H9 (cell line): ENCODE measurements around the gene ALDH9A1. TPM values are rescaled to one million over a fixed set of nuclear protein-coding genes. Genes with fewer than 3 reads are reported as not detected.

ENCODE experiments used
- DNase-seq: peaks from one replicate; pipeline ENCODE4 v3.0.0-alpha.2; 2017
- H2AFZ ChIP-seq: one replicate; pipeline ENCODE4 v1.6.1; 2013; ENCODE audit warnings: mild to moderate bottlenecking, low read length, control low read depth, moderate library complexity
- H2AK5ac ChIP-seq: 2 replicates; pipeline ENCODE4 v1.6.1; 2013; ENCODE audit warnings: low read length, control low read depth, mixed read lengths; ENCODE audit not compliant: insufficient read length
- H2BK120ac ChIP-seq: one replicate; pipeline ENCODE4 v1.6.1; 2013; ENCODE audit warnings: low read depth, mild to moderate bottlenecking, low read length, control low read depth, inconsistent platforms; ENCODE audit not compliant: poor library complexity, severe bottlenecking
- H2BK12ac ChIP-seq: 2 replicates; pipeline ENCODE4 v1.6.1; 2013; ENCODE audit warnings: low read length, control low read depth, mixed read lengths, low read depth; ENCODE audit not compliant: insufficient read length
- H2BK15ac ChIP-seq: 2 replicates; pipeline ENCODE4 v1.6.1; 2013; ENCODE audit warnings: low read depth, low read length, control low read depth
- H2BK20ac ChIP-seq: one replicate; pipeline ENCODE4 v1.6.1; 2013; ENCODE audit warnings: low read depth, mild to moderate bottlenecking, low read length, control low read depth, inconsistent platforms; ENCODE audit not compliant: poor library complexity, severe bottlenecking
- H2BK5ac ChIP-seq: 2 replicates; pipeline ENCODE4 v1.6.1; 2013; ENCODE audit warnings: low read length, control low read depth, mixed read lengths; ENCODE audit not compliant: insufficient read length
- H3K14ac ChIP-seq: 2 replicates; pipeline ENCODE4 v1.6.1; 2013; ENCODE audit warnings: low read length, control low read depth; ENCODE audit not compliant: insufficient read depth
- H3K18ac ChIP-seq: 2 replicates; pipeline ENCODE4 v1.6.1; 2013; ENCODE audit warnings: low read depth, mild to moderate bottlenecking, mixed read lengths, low read length, control low read depth; ENCODE audit not compliant: insufficient read length
- H3K23ac ChIP-seq: 2 replicates; pipeline ENCODE4 v1.6.1; 2013; ENCODE audit warnings: low read length, control low read depth, mixed read lengths, low read depth; ENCODE audit not compliant: insufficient read length
- H3K23me2 ChIP-seq: 2 replicates; pipeline ENCODE4 v1.6.1; 2013; ENCODE audit warnings: low read depth, mild to moderate bottlenecking, mixed read lengths, low read length, control low read depth; ENCODE audit not compliant: insufficient read length, poor library complexity, severe bottlenecking
- H3K27ac ChIP-seq: 2 replicates; pipeline ENCODE4 v1.5.1; 2013; ENCODE audit warnings: low read length, control low read depth, mixed read lengths, low read depth; ENCODE audit not compliant: insufficient read length
- H3K27me3 ChIP-seq: 2 replicates; pipeline ENCODE4 v1.6.1; 2013; ENCODE audit warnings: low read length, control low read depth, inconsistent platforms; ENCODE audit not compliant: insufficient read depth
- H3K4ac ChIP-seq: 2 replicates; pipeline ENCODE4 v1.6.1; 2013; ENCODE audit warnings: low read depth, mild to moderate bottlenecking, control low read depth, inconsistent platforms, low read length, moderate library complexity
- H3K4me1 ChIP-seq: 2 replicates; pipeline ENCODE4 v1.6.1; 2013; ENCODE audit warnings: low read length, control low read depth, inconsistent platforms; ENCODE audit not compliant: insufficient read depth
- H3K4me2 ChIP-seq: 2 replicates; pipeline ENCODE4 v1.6.1; 2013; ENCODE audit warnings: low read length, control low read depth, mixed read lengths; ENCODE audit not compliant: insufficient read length, insufficient read depth
- H3K56ac ChIP-seq: 2 replicates; pipeline ENCODE4 v1.6.1; 2013; ENCODE audit warnings: low read depth, mild to moderate bottlenecking, mixed read lengths, low read length, control low read depth; ENCODE audit not compliant: insufficient read length
- H3K79me1 ChIP-seq: 2 replicates; pipeline ENCODE4 v1.6.1; 2013; ENCODE audit warnings: low read depth, mild to moderate bottlenecking, moderate library complexity, low read length, control low read depth, inconsistent platforms; ENCODE audit not compliant: insufficient read depth, poor library complexity, severe bottlenecking
- H3K79me2 ChIP-seq: 2 replicates; pipeline ENCODE4 v1.6.1; 2013; ENCODE audit warnings: low read length, control low read depth, inconsistent platforms; ENCODE audit not compliant: insufficient read depth
- H3K9ac ChIP-seq: 2 replicates; pipeline ENCODE4 v1.6.1; 2013; ENCODE audit warnings: low read length, control low read depth, mixed read lengths; ENCODE audit not compliant: insufficient read length; ENCODE audit errors: extremely low read depth
- H3K9me3 ChIP-seq: one replicate; pipeline ENCODE4 v1.6.1; 2013; ENCODE audit warnings: low read depth, low read length, inconsistent platforms; ENCODE audit not compliant: control insufficient read depth
- H3T11ph ChIP-seq: one replicate; pipeline ENCODE4 v1.6.1; 2013; ENCODE audit warnings: mild to moderate bottlenecking, low read length, control low read depth, inconsistent platforms
- H4K20me1 ChIP-seq: one replicate; pipeline ENCODE4 v1.6.1; 2013; ENCODE audit not compliant: control insufficient read depth, insufficient read length, insufficient read depth
- H4K5ac ChIP-seq: 2 replicates; pipeline ENCODE4 v1.6.1; 2013; ENCODE audit warnings: low read depth, mild to moderate bottlenecking, mixed read lengths, low read length, control low read depth; ENCODE audit not compliant: insufficient read length
- H4K8ac ChIP-seq: replicated peaks from 2 replicates; pipeline ENCODE4 v1.6.1; 2013; ENCODE audit warnings: low read length, control low read depth, mixed read lengths, low read depth; ENCODE audit not compliant: insufficient read length
- H4K91ac ChIP-seq: 2 replicates; pipeline ENCODE4 v1.6.1; 2013; ENCODE audit warnings: low read depth, mild to moderate bottlenecking, moderate library complexity, mixed read lengths, low read length, control low read depth; ENCODE audit not compliant: insufficient read length
- H3K27ac Mint-ChIP-seq, 3 experiments: 2 replicates in 2 of 3; 3 replicates in 1 of 3; pipeline ENCODE4 v1.8.0; 2020 to 2021; ENCODE audit warnings: mixed read lengths in 3 of 3, mild to moderate bottlenecking in 1 of 3, moderate library complexity in 1 of 3
- H3K27me3 Mint-ChIP-seq: 2 replicates; pipeline ENCODE4 v1.8.0; 2021; ENCODE audit warnings: low read depth, mild to moderate bottlenecking, moderate library complexity, mixed read lengths
- H3K36me3 Mint-ChIP-seq, 3 experiments: 2 replicates in 2 of 3; 3 replicates in 1 of 3; pipeline ENCODE4 v1.8.0; 2020 to 2021; ENCODE audit warnings: low read depth in 3 of 3, mixed read lengths in 3 of 3; ENCODE audit not compliant: insufficient read depth in 1 of 3
- H3K4me1 Mint-ChIP-seq, 2 experiments: 2 replicates each; pipeline ENCODE4 v1.8.0; 2020; ENCODE audit warnings: mixed read lengths in 2 of 2
- H3K4me3 Mint-ChIP-seq, 2 experiments: 2 replicates in 1 of 2; 3 replicates in 1 of 2; pipeline ENCODE4 v1.8.0; 2020 to 2021; ENCODE audit warnings: mild to moderate bottlenecking in 2 of 2, mixed read lengths in 2 of 2, moderate library complexity in 1 of 2
- H3K9me3 Mint-ChIP-seq, 2 experiments: 2 replicates in 1 of 2; 3 replicates in 1 of 2; pipeline ENCODE4 v1.8.0; 2020; ENCODE audit warnings: mild to moderate bottlenecking in 2 of 2, mixed read lengths in 2 of 2, moderate library complexity in 1 of 2
- WGBS: extraction: QIAGEN DNeasy Blood & Tissue Kit; methylation state at CpG from one replicate; pipeline ENCODE4 v1.1.7; 2013; ENCODE audit warnings: missing lambda C conversion rate, low lambda C conversion rate, mixed read lengths; ENCODE audit not compliant: insufficient read length; ENCODE audit errors: extremely low coverage; 5-methylcytosine and 5-hydroxymethylcytosine counted together
- total RNA-seq: library from RNA; stranded (reverse); gene quantifications from 2 replicates; pipeline ENCODE4 v1.2.1, GENCODE V29; 2021
- TF ChIP-seq, protein P1 (sequence below): fragments of 200-600 bp; sonication (generic); conservative IDR thresholded peaks from 3 replicates; pipeline ENCODE4 v1.8.0; 2021; ENCODE audit warnings: antibody characterized with exemption, mild to moderate bottlenecking

ALDH9A1 gene
- total RNA-seq, 1 experiment from 2014 or later, result 55.0 TPM

DNA sequence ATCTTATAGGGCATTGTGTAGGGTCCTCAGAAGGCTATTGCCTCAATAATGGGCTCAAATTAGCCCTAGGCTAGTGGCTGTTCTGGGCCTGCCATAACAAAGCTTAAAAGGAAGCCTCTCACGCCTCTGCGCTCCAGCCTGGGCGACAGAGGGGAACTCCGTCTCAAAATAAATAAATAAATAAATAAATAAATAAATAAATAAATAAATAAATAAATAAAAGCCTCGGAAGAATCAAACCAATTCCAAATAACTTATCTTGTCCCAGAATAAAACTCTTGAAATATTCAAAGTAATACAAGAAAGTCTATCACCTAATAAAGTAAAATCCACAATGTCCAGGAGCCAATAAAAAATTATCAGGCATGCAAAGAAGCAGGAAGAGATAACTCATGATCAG is 14.4 kb upstream of the ALDH9A1 start:
- Histone ChIP-seq H3K79me1 (no peaks in the 10 kb centered on the region), H4K5ac (no peak overlapping the region), H3T11ph (no peak overlapping the region), H3K9ac (no peak overlapping the region), H3K23ac (no peak overlapping the region), H3K79me2 (no peaks in the 10 kb centered on the region), H2BK20ac (no peak overlapping the region), H2AFZ (no peak overlapping the region), H3K4me2 (no peak overlapping the region), H2BK15ac (no peak overlapping the region), H3K14ac (no peak overlapping the region), H3K4ac (no peak overlapping the region), H3K27ac (no peak overlapping the region), H3K27me3 (no peaks in the 10 kb centered on the region; the same call in 1 of the 2 replicates), H4K8ac (no peak overlapping the region), H2BK12ac (no peak overlapping the region), H4K20me1 (no peaks in the 10 kb centered on the region), H2BK5ac (no peak overlapping the region), H2AK5ac (no peak overlapping the region), H3K56ac (no peak overlapping the region), H2BK120ac (no peak overlapping the region), H4K91ac (no peak overlapping the region), H3K23me2 (no peaks in the 10 kb centered on the region), H3K9me3 (no peaks in the 10 kb centered on the region), H3K18ac (no peak overlapping the region), H3K4me1 (no peaks in the 10 kb centered on the region; the same call in 1 of the 2 replicates)
- no peaks in the 10 kb centered on the region for H3K36me3 Mint-ChIP-seq
- no peak overlapping the region for H3K27ac Mint-ChIP-seq
- no peak overlapping the region for H3K4me3 Mint-ChIP-seq
- WGBS, result no CpG with 5 or more reads among the region's 5 CpGs
- DNase-seq, result no peak
- H3K4me1 Mint-ChIP-seq, result 0 out of 4 replicates have a peak, but pooled peaks cover 0 to 3% of the 10 kb centered on the region in 2 experiments
- TF ChIP-seq, protein P1, sequence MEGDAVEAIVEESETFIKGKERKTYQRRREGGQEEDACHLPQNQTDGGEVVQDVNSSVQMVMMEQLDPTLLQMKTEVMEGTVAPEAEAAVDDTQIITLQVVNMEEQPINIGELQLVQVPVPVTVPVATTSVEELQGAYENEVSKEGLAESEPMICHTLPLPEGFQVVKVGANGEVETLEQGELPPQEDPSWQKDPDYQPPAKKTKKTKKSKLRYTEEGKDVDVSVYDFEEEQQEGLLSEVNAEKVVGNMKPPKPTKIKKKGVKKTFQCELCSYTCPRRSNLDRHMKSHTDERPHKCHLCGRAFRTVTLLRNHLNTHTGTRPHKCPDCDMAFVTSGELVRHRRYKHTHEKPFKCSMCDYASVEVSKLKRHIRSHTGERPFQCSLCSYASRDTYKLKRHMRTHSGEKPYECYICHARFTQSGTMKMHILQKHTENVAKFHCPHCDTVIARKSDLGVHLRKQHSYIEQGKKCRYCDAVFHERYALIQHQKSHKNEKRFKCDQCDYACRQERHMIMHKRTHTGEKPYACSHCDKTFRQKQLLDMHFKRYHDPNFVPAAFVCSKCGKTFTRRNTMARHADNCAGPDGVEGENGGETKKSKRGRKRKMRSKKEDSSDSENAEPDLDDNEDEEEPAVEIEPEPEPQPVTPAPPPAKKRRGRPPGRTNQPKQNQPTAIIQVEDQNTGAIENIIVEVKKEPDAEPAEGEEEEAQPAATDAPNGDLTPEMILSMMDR, result no peak
- peaks cover 4% of the 10 kb centered on the region for H3K27me3 Mint-ChIP-seq
- H3K9me3 Mint-ChIP-seq, result no peaks in the 10 kb centered on the region; a peak in 1 of 5 replicates
